ENCODE measurements around the gene WNK4.

Gene WNK4

DNA sequence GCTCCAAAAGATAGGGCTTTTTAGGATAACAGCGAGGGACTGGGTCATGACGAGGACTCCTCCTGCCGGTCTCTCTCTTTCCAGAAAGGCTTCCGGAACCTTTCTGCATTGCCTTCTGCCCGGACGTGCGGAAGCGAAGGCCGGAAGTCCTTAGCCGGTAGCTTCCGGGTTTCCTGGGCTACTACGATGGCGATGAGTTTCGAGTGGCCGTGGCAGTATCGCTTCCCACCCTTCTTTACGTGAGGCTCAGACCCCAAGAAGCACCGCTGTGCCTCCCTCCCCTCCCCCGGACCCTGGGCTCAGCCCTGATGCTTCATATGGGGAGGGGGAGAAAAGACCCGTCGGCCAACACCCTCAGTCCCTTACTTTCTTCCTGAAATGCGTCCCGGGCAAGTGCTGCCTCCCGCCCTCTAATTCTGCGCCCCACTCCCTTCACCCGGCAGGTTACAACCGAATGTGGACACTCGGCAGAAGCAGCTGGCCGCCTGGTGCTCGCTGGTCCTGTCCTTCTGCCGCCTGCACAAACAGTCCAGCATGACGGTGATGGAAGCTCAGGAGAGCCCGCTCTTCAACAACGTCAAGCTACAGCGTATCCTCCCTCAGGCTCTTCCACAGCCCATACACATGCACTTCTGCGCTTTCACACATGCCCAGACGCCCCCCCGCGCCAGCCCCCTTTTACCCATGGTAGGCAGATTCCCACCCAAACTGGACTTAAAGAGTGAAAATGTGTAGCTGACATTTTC lies 6.9 kb upstream of the WNK4 start, which contains the start of gene VPS25:
VPS25 (plus strand) TSS at position 160 of the 746 bp plus-strand sequence; CDS start at position 187, 27 bp downstream.
- TF ChIP-seq OSR1 (CRISPR knock-in tag; IDR thresholded peaks at IDR 0.05): no peak
- TF ChIP-seq ZNF8 (CRISPR knock-in tag; IDR thresholded peaks at IDR 0.05): peak; percentile 8; the same call in 1 of the 2 replicates
- no peak for TF ChIP-seq ZFP3 (CRISPR knock-in tag; IDR thresholded peaks at IDR 0.05)
- no peak for TF ChIP-seq ISL1 (CRISPR knock-in tag; IDR thresholded peaks at IDR 0.05)
- no peak for TF ChIP-seq RARB (CRISPR knock-in tag; IDR thresholded peaks at IDR 0.05)
- TF ChIP-seq, protein P1, sequence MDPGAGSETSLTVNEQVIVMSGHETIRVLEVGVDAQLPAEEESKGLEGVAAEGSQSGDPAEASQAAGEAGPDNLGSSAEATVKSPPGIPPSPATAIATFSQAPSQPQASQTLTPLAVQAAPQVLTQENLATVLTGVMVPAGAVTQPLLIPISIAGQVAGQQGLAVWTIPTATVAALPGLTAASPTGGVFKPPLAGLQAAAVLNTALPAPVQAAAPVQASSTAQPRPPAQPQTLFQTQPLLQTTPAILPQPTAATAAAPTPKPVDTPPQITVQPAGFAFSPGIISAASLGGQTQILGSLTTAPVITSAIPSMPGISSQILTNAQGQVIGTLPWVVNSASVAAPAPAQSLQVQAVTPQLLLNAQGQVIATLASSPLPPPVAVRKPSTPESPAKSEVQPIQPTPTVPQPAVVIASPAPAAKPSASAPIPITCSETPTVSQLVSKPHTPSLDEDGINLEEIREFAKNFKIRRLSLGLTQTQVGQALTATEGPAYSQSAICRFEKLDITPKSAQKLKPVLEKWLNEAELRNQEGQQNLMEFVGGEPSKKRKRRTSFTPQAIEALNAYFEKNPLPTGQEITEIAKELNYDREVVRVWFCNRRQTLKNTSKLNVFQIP (CRISPR knock-in tag; IDR thresholded peaks at IDR 0.05; ENCODE audit: borderline replicate concordance, low read depth): no peak
- no peak for TF ChIP-seq ARNTL (CRISPR knock-in tag; IDR thresholded peaks at IDR 0.05; ENCODE audit: borderline replicate concordance, low read depth)
- no peak for TF ChIP-seq ZNF70 (CRISPR knock-in tag; IDR thresholded peaks at IDR 0.05)
- TF ChIP-seq, protein P2, sequence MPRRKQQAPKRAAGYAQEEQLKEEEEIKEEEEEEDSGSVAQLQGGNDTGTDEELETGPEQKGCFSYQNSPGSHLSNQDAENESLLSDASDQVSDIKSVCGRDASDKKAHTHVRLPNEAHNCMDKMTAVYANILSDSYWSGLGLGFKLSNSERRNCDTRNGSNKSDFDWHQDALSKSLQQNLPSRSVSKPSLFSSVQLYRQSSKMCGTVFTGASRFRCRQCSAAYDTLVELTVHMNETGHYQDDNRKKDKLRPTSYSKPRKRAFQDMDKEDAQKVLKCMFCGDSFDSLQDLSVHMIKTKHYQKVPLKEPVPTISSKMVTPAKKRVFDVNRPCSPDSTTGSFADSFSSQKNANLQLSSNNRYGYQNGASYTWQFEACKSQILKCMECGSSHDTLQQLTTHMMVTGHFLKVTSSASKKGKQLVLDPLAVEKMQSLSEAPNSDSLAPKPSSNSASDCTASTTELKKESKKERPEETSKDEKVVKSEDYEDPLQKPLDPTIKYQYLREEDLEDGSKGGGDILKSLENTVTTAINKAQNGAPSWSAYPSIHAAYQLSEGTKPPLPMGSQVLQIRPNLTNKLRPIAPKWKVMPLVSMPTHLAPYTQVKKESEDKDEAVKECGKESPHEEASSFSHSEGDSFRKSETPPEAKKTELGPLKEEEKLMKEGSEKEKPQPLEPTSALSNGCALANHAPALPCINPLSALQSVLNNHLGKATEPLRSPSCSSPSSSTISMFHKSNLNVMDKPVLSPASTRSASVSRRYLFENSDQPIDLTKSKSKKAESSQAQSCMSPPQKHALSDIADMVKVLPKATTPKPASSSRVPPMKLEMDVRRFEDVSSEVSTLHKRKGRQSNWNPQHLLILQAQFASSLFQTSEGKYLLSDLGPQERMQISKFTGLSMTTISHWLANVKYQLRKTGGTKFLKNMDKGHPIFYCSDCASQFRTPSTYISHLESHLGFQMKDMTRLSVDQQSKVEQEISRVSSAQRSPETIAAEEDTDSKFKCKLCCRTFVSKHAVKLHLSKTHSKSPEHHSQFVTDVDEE (CRISPR knock-in tag; IDR thresholded peaks at IDR 0.05): 0 out of 2 replicates have a peak, but pooled peaks have one; percentile 36
- no peak for TF ChIP-seq PATZ1 (CRISPR knock-in tag; IDR thresholded peaks at IDR 0.05; ENCODE audit: borderline replicate concordance)
- TF ChIP-seq SNAI2 (CRISPR knock-in tag; IDR thresholded peaks at IDR 0.05): no peak
- no peak for TF ChIP-seq CREB5 (CRISPR knock-in tag; IDR thresholded peaks at IDR 0.05; ENCODE audit: low read depth)
- no peak for TF ChIP-seq ESRRG (CRISPR knock-in tag; IDR thresholded peaks at IDR 0.05)
- TF ChIP-seq CSRNP3 (CRISPR knock-in tag; IDR thresholded peaks at IDR 0.05): no peak
- ATAC-seq: peak; percentile 99

GRCh38 chr17:42774066-42774745 lies 6.2 kb upstream of the WNK4 start:
- ATAC-seq: peak; percentile 9; the same call in 2 of the 3 replicates

GRCh38 chr17:42775534-42776098 lies 4.8 kb upstream of the WNK4 start:
- ATAC-seq: no peak
- TF ChIP-seq CSRNP3 (CRISPR knock-in tag; IDR thresholded peaks at IDR 0.05): no peak
- TF ChIP-seq, protein P1 (CRISPR knock-in tag; IDR thresholded peaks at IDR 0.05; ENCODE audit: borderline replicate concordance, low read depth): no peak
- no peak for TF ChIP-seq CSDC2 (CRISPR knock-in tag; IDR thresholded peaks at IDR 0.05)
- no peak for TF ChIP-seq ESRRG (CRISPR knock-in tag; IDR thresholded peaks at IDR 0.05)
- TF ChIP-seq ARNTL (CRISPR knock-in tag; IDR thresholded peaks at IDR 0.05; ENCODE audit: borderline replicate concordance, low read depth): no peak
- TF ChIP-seq TCF4 (CRISPR knock-in tag; IDR thresholded peaks at IDR 0.05; ENCODE audit: borderline replicate concordance): no peak
- TF ChIP-seq PATZ1 (CRISPR knock-in tag; IDR thresholded peaks at IDR 0.05; ENCODE audit: borderline replicate concordance): no peak
- TF ChIP-seq ZNF70 (CRISPR knock-in tag; IDR thresholded peaks at IDR 0.05): no peak
- TF ChIP-seq ZNF565 (CRISPR knock-in tag; conservative IDR thresholded peaks at IDR 0.05; ENCODE audit: low read depth): no peak
- no peak for TF ChIP-seq RARB (CRISPR knock-in tag; IDR thresholded peaks at IDR 0.05)
- no peak for TF ChIP-seq BACH2 (CRISPR knock-in tag; IDR thresholded peaks at IDR 0.05; ENCODE audit: borderline replicate concordance)
- no peak for TF ChIP-seq OSR1 (CRISPR knock-in tag; IDR thresholded peaks at IDR 0.05)

More at GRCh38 chr17:42774066-42774745, 6.2 kb upstream of the WNK4 start:
- TF ChIP-seq RARB (CRISPR knock-in tag; IDR thresholded peaks at IDR 0.05): no peak
- no peak for TF ChIP-seq ESRRG (CRISPR knock-in tag; IDR thresholded peaks at IDR 0.05)
